K562 (cell line): ENCODE results near the gene CCL22. TPM values are rescaled to one million over a fixed set of nuclear protein-coding genes. Genes with fewer than 3 reads are reported as not detected.

Source experiments
- ATAC-seq: fragments of 200-7000 bp; cut with Tn5 transposase; 3 replicates; pipeline ENCODE4 v1.9.1; 2020; ENCODE audit warnings: moderate library complexity
- BruUV-seq: library from RNA; stranded (reverse); fragments of 400-500 nt; replicated peaks from 2 replicates; lab custom pipeline; 2021; lab: Mats Ljungman, UMichigan
- CTCF ChIA-PET: fragments of 300-600 bp; formaldehyde crosslinking; extraction: SDS; loops from one replicate; lab custom pipeline; 2021; ENCODE audit warnings: low intra/inter-chr PET ratio; lab: Yijun Ruan, JAX
- POLR2A ChIA-PET: fragments of 300-600, 350-650 bp; sonication (Branson Sonifier 250); formaldehyde crosslinking; extraction: SDS; loops from one replicate; lab custom pipeline; 2021; ENCODE audit warnings: antibody characterized with exemption, inconsistent platforms; lab: Yijun Ruan, JAX
- DNase-seq, 4 experiments: peaks; one replicate each; pipeline versions ENCODE4 v3.0.0 to v3.0.0-alpha.2; 2011 to 2018; ENCODE audit warnings: low spot score in 3 of 4, mixed read lengths in 3 of 4; ENCODE audit errors: extremely low read depth in 1 of 4
- FAIRE-seq: peaks from 2 replicates; lab custom pipeline; 2011; peaks lifted over from hg19 to GRCh38; lab: Jason Lieb, UNC
- H2AFZ ChIP-seq: 2 replicates; pipeline ENCODE4 v1.6.0; 2011; ENCODE audit warnings: low read depth, low read length, control low read depth, inconsistent platforms
- H3K27ac ChIP-seq: fragments of 200-600 bp; 3 replicates; pipeline ENCODE4 v1.8.0; 2011; ENCODE audit warnings: low read depth, mild to moderate bottlenecking, control low read depth, inconsistent platforms, low read length, moderate library complexity, mixed read lengths; ENCODE audit errors: extremely low read depth
- H3K27me3 ChIP-seq, 2 experiments: fragments of 300-600 bp in 1 of 2; 2 replicates in 1 of 2; 3 replicates in 1 of 2; pipeline versions ENCODE4 v1.6.0 to v1.8.0; 2011; ENCODE audit warnings: inconsistent platforms in 2 of 2, low read length in 2 of 2, mild to moderate bottlenecking in 1 of 2, mixed read lengths in 1 of 2, moderate library complexity in 1 of 2; ENCODE audit not compliant: control insufficient read depth in 2 of 2, insufficient read depth in 2 of 2
- H3K36me3 ChIP-seq: fragments of 300-600 bp; 3 replicates; pipeline ENCODE4 v1.8.0; 2011; ENCODE audit warnings: mild to moderate bottlenecking, low read length, inconsistent platforms; ENCODE audit not compliant: control insufficient read depth, insufficient read depth
- H3K4me1 ChIP-seq, 2 experiments: fragments of 200-600 bp in 1 of 2; replicated peaks in 1 of 2; 2 replicates in 1 of 2; 3 replicates in 1 of 2; pipeline versions ENCODE4 v1.5.1 to v1.8.0; 2011; ENCODE audit warnings: inconsistent platforms in 2 of 2, low read length in 2 of 2, mild to moderate bottlenecking in 1 of 2, mixed read lengths in 1 of 2, moderate library complexity in 1 of 2; ENCODE audit not compliant: control insufficient read depth in 2 of 2, insufficient read depth in 2 of 2
- H3K4me2 ChIP-seq: 2 replicates; pipeline ENCODE4 v1.6.1; 2011; ENCODE audit warnings: low read length, control low read depth, inconsistent platforms, mixed read lengths; ENCODE audit not compliant: insufficient read depth
- H3K4me3 ChIP-seq: fragments of 200-600 bp; sonication (generic), shearing (Covaris generic); 2 replicates; pipeline ENCODE4 v1.5.1; 2016; ENCODE audit warnings: control low read depth, inconsistent platforms
- H3K79me2 ChIP-seq: fragments of 200-600 bp; 3 replicates; pipeline ENCODE4 v1.8.0; 2011; ENCODE audit warnings: low read length, inconsistent platforms; ENCODE audit not compliant: control insufficient read depth, insufficient read depth
- H3K9ac ChIP-seq, 2 experiments: 2 replicates each; pipeline versions ENCODE4 v1.6.0 to v1.6.1; 2011; ENCODE audit warnings: low read depth in 2 of 2, low read length in 2 of 2, control low read depth in 1 of 2, inconsistent platforms in 1 of 2, mild to moderate bottlenecking in 1 of 2, mixed read lengths in 1 of 2; ENCODE audit not compliant: insufficient read depth in 1 of 2
- H3K9me1 ChIP-seq: one replicate; pipeline ENCODE4 v1.6.0; 2011; ENCODE audit warnings: inconsistent platforms, mild to moderate bottlenecking, low read length, moderate library complexity; ENCODE audit not compliant: control insufficient read depth, insufficient read depth
- H3K9me3 ChIP-seq: replicated peaks from 2 replicates; pipeline ENCODE4 v1.5.1; 2011; ENCODE audit warnings: low read depth, low read length, inconsistent platforms; ENCODE audit not compliant: control insufficient read depth, insufficient read depth
- H4K20me1 ChIP-seq: replicated peaks from 2 replicates; pipeline ENCODE4 v1.6.1; 2011; ENCODE audit warnings: low read length, inconsistent platforms, mixed read lengths; ENCODE audit not compliant: control insufficient read depth, insufficient read depth
- ARID3A ChIP-seq: IDR thresholded peaks from 2 replicates; pipeline ENCODE4 v1.6.1; 2012; ENCODE audit warnings: low read depth, low read length, improper control_type of control experiment, borderline replicate concordance
- CCAR2 ChIP-seq: fragments of 200-400 bp; formaldehyde crosslinking; IDR thresholded peaks from 2 replicates; pipeline ENCODE4 v1.6.1; 2017; ENCODE audit warnings: mild to moderate bottlenecking, low read depth, low read length
- CUX1 ChIP-seq: fragments of 200-800 bp; sonication (Bioruptor generic); IDR thresholded peaks from 2 replicates; pipeline ENCODE4 v1.6.1; 2016; ENCODE audit warnings: missing genetic modification characterization, missing compliant biosample characterization
- MAFK ChIP-seq: IDR thresholded peaks from 2 replicates; pipeline ENCODE4 v1.6.1; 2011; ENCODE audit warnings: low read length, improper control_type of control experiment
- ZBTB11 ChIP-seq, 3 experiments: fragments of 200-800 bp in 1 of 3; fragments of 250-450 bp in 1 of 3; fragments of 450-650 bp in 1 of 3; sonication (Bioruptor Pico) in 1 of 3; sonication (Bioruptor generic) in 1 of 3; formaldehyde crosslinking in 1 of 3; IDR thresholded peaks; 2 replicates each; pipeline versions ENCODE4 v1.6.1 to v1.8.0; 2016 to 2022; ENCODE audit warnings: mild to moderate bottlenecking in 2 of 3, missing genetic modification characterization in 2 of 3, missing compliant biosample characterization in 1 of 3, moderate library complexity in 1 of 3
- ZC3H4 ChIP-seq: sonication (generic); formaldehyde crosslinking; IDR thresholded peaks from 2 replicates; pipeline ENCODE4 v1.9.0; 2021; ENCODE audit warnings: missing genetic modification reagents, borderline replicate concordance
- ZNF143 ChIP-seq: sonication (generic); formaldehyde crosslinking; IDR thresholded peaks from 2 replicates; pipeline ENCODE4 v1.9.0; 2022; ENCODE audit warnings: mild to moderate bottlenecking, missing genetic modification reagents
- WGBS: fragments of 100-300 bp; shearing (Covaris generic); methylation state at CpG from one replicate; pipeline ENCODE4 v1.1.6; 2016; ENCODE audit warnings: low coverage, mixed read lengths; ENCODE audit not compliant: insufficient coverage; ENCODE audit errors: missing lambda C conversion rate; 5-methylcytosine and 5-hydroxymethylcytosine counted together
- in situ Hi-C: fragments of 300-500 bp; cut with MboI; formaldehyde crosslinking; loops from 4 replicates; pipeline ENCODE4 v1.15.0; 2018; ENCODE audit warnings: inconsistent platforms, mixed read lengths
- intact Hi-C: fragments of 100-400 bp; cut with micrococcal nuclease; formaldehyde crosslinking; loops from 2 replicates; pipeline ENCODE4 v1.14.2; 2022
- polyA plus RNA-seq, 8 experiments: library from polyadenylated mRNA; depleted of rRNA in 4 of 8; stranded (reverse) in 5 of 8; unstranded in 3 of 8; fragments of >200 nt; fragmentation: Nextera tagmentation in 2 of 8; fragmentation: Illumina TruSeq in 1 of 8; extraction: Ambion mirVana in 2 of 8; extraction: Trizol in 1 of 8; gene quantifications; 2 replicates each; pipeline versions ENCODE4 v1.2.1 to v1.2.3, GENCODE V29; 2011 to 2014; ENCODE audit warnings: inconsistent platforms in 1 of 8, missing spikeins in 1 of 8
- total RNA-seq, 7 experiments: library from RNA; depleted of rRNA in 6 of 7; stranded (reverse); fragments of >200 nt in 6 of 7; fragmentation: Illumina TruSeq in 2 of 7; extraction: Trizol in 2 of 7; gene quantifications; 2 replicates each; pipeline versions ENCODE4 v1.2.1 to v1.2.3, GENCODE V29; 2011 to 2021; ENCODE audit warnings: low replicate concordance in 1 of 7

Gene CCL22
- total and polyA plus RNA-seq, 9 of the 15 experiments (the other 6 are each of a cell fraction or from before 2014, with no cell fraction given): 0.04 to 0.29 (median 0.06) TPM; not detected in 5

- TF ChIP-seq CCAR2: no peak
- TF ChIP-seq CUX1 (CRISPR knock-in tag): no peak
These were observed 52.9 kb downstream of the CCL22 start (continued) for GRCh38 chr16:57411362-57411976.

- Histone ChIP-seq H4K20me1 (no peaks in the 10 kb centered on the region), H3K36me3 (no peaks in the 10 kb centered on the region), H3K4me2 (no peak overlapping the region), H2AFZ (no peak overlapping the region), H3K9me3 (no peaks in the 10 kb centered on the region), H3K79me2 (no peaks in the 10 kb centered on the region), H3K9me1 (no peaks in the 10 kb centered on the region), H3K4me3 (no peak overlapping the region), H3K4me1 (peaks cover 0 to 25% of the 10 kb centered on the region in 2 experiments; a peak in 3 of 5 replicates), H3K27ac (no peak overlapping the region), H3K27me3 (peaks cover 11 to 50% of the 10 kb centered on the region in 2 experiments; a peak in 4 of 5 replicates), H3K9ac (no peak overlapping the region)
- in situ Hi-C loops (loop anchor here (10.0 kb wide), 1 partner anchor 328 kb away; no protein-coding TSS in a partner anchor), intact Hi-C loops (no loop called here)
- BruUV-seq: no TSS peak
- no peak for FAIRE-seq
- no peak for DNase-seq
- CTCF ChIA-PET: no interaction called here
- POLR2A ChIA-PET: interaction anchor here (0.7 to 1.2 kb wide), 3 partner anchors 8 to 71 kb away, joined by 3 to 5 read pairs (median 4); partner anchors contain the start of gene CCL17
- 2% methylated on average over 9 of the region's 9 CpGs for WGBS
- no peak for ATAC-seq
- TF ChIP-seq ZC3H4 (no peak), ARID3A (no peak), ZBTB11 (CRISPR knock-in tag; IDR thresholded peaks at IDR 0.05) (no peak), MAFK (no peak), ZNF143 (CRISPR knock-in tag) (no peak)
These were observed 54.0 kb downstream of the CCL22 start for GRCh38 chr16:57412584-57412983.
